IMR-90 (cell line): ENCODE data around the gene PPP6R3. TPM values are rescaled to one million over a fixed set of nuclear protein-coding genes. Genes with fewer than 3 reads are reported as not detected.
A peak's percentile ranks its signal among the peaks of the same experiment; 100 is the strongest.

ENCODE experiments used
- ATAC-seq: fragments of 200-7000 bp; cut with Tn5 transposase; 2 replicates; pipeline ENCODE4 v1.9.1; 2020; ENCODE audit warnings: low read depth, mild to moderate bottlenecking, moderate library complexity
- BruUV-seq: library from RNA; stranded (reverse); fragments of 400-500 nt; replicated peaks from 2 replicates; lab custom pipeline; 2021; lab: Mats Ljungman, UMichigan
- CTCF ChIA-PET: fragments of 300-600 bp; formaldehyde crosslinking; extraction: SDS; loops from one replicate; lab custom pipeline; 2021; ENCODE audit warnings: antibody characterized with exemption; lab: Yijun Ruan, JAX
- POLR2A ChIA-PET: fragments of 300-600 bp; sonication (Branson Sonifier 250); formaldehyde crosslinking; loops from one replicate; lab custom pipeline; 2022; ENCODE audit warnings: antibody characterized with exemption; ENCODE audit not compliant: unreplicated experiment; lab: Charles Lee
- DNase-seq: peaks from one replicate; pipeline ENCODE4 v3.0.0; 2013
- H2AFZ ChIP-seq: replicated peaks from 2 replicates; pipeline ENCODE3; 2013; ENCODE audit warnings: low read length, mild to moderate bottlenecking; ENCODE audit not compliant: poor library complexity
- H2AK5ac ChIP-seq: 2 replicates; pipeline ENCODE4 v1.6.1; 2013; ENCODE audit warnings: low read depth, low read length, inconsistent platforms
- H2AK9ac ChIP-seq: replicated peaks from 2 replicates; pipeline ENCODE3; 2013; ENCODE audit warnings: mild to moderate bottlenecking, low read depth, low read length, moderate library complexity; ENCODE audit not compliant: poor library complexity
- H2BK120ac ChIP-seq: 2 replicates; pipeline ENCODE4 v1.6.1; 2013; ENCODE audit warnings: low read depth, low read length, inconsistent platforms
- H2BK15ac ChIP-seq: 3 replicates; pipeline ENCODE4 v1.6.1; 2013; ENCODE audit warnings: low read depth, low read length, inconsistent platforms
- H2BK20ac ChIP-seq: 2 replicates; pipeline ENCODE4 v1.6.1; 2013; ENCODE audit warnings: low read depth, mild to moderate bottlenecking, inconsistent platforms, low read length, moderate library complexity
- H2BK5ac ChIP-seq: 2 replicates; pipeline ENCODE4 v1.6.1; 2013; ENCODE audit warnings: mild to moderate bottlenecking, low read depth, low read length, inconsistent platforms; ENCODE audit not compliant: poor library complexity, severe bottlenecking
- H3K14ac ChIP-seq: replicated peaks from 2 replicates; pipeline ENCODE4 v1.6.1; 2013; ENCODE audit warnings: low read depth, low read length, inconsistent platforms
- H3K18ac ChIP-seq: 2 replicates; pipeline ENCODE4 v1.6.1; 2013; ENCODE audit warnings: low read depth, low read length, control low read depth
- H3K23ac ChIP-seq: 2 replicates; pipeline ENCODE4 v1.6.1; 2013; ENCODE audit warnings: low read depth, low read length, inconsistent platforms
- H3K27ac ChIP-seq: 2 replicates; pipeline ENCODE4 v1.5.1; 2013; ENCODE audit warnings: mild to moderate bottlenecking, control low read depth, low read length; ENCODE audit not compliant: insufficient read depth
- H3K27me3 ChIP-seq: 2 replicates; pipeline ENCODE4 v1.6.1; 2013; ENCODE audit warnings: low read length; ENCODE audit not compliant: control insufficient read depth, insufficient read depth
- H3K36me3 ChIP-seq: 2 replicates; pipeline ENCODE4 v1.6.1; 2013; ENCODE audit warnings: low read length, mixed read lengths; ENCODE audit not compliant: control insufficient read depth, insufficient read depth
- H3K4ac ChIP-seq: 2 replicates; pipeline ENCODE4 v1.6.1; 2013; ENCODE audit warnings: low read depth, low read length, inconsistent platforms
- H3K4me1 ChIP-seq: 2 replicates; pipeline ENCODE4 v1.6.1; 2013; ENCODE audit warnings: low read length, mixed read lengths; ENCODE audit not compliant: control insufficient read depth, insufficient read depth
- H3K4me2 ChIP-seq: 2 replicates; pipeline ENCODE4 v1.6.1; 2013; ENCODE audit warnings: low read depth, mild to moderate bottlenecking, control low read depth, low read length, moderate library complexity
- H3K4me3 ChIP-seq: 2 replicates; pipeline ENCODE4 v1.5.1; 2013; ENCODE audit warnings: low read depth, mild to moderate bottlenecking, control low read depth, low read length, moderate library complexity; ENCODE audit not compliant: insufficient read depth
- H3K56ac ChIP-seq: 2 replicates; pipeline ENCODE4 v1.6.1; 2013; ENCODE audit warnings: low read length, inconsistent platforms; ENCODE audit not compliant: insufficient read depth; ENCODE audit errors: extremely low read depth
- H3K79me1 ChIP-seq, 2 experiments: 2 replicates each; pipeline ENCODE4 v1.6.1; 2013; ENCODE audit warnings: low read length in 2 of 2, inconsistent platforms in 1 of 2, low read depth in 1 of 2
- H3K9ac ChIP-seq: 2 replicates; pipeline ENCODE4 v1.6.1; 2013; ENCODE audit warnings: low read depth, low read length, control low read depth
- H3K9me1 ChIP-seq: 2 replicates; pipeline ENCODE4 v1.6.1; 2013; ENCODE audit warnings: low read length, inconsistent platforms; ENCODE audit not compliant: insufficient read depth
- H3K9me3 ChIP-seq: 2 replicates; pipeline ENCODE4 v1.6.1; 2013; ENCODE audit warnings: low read length; ENCODE audit not compliant: control insufficient read depth, insufficient read depth
- H4K20me1 ChIP-seq: 2 replicates; pipeline ENCODE4 v1.6.1; 2013; ENCODE audit warnings: low read length, inconsistent platforms; ENCODE audit not compliant: insufficient read depth
- H4K5ac ChIP-seq: 2 replicates; pipeline ENCODE4 v1.6.1; 2013; ENCODE audit warnings: mild to moderate bottlenecking, low read depth, low read length, control low read depth
- H4K8ac ChIP-seq, 2 experiments: 2 replicates each; pipeline ENCODE4 v1.6.1; 2013; ENCODE audit warnings: low read depth in 2 of 2, low read length in 2 of 2, control low read depth in 1 of 2, inconsistent platforms in 1 of 2
- H4K91ac ChIP-seq: 2 replicates; pipeline ENCODE4 v1.6.1; 2013; ENCODE audit warnings: low read depth, low read length, inconsistent platforms; ENCODE audit not compliant: insufficient read depth
- BHLHE40 ChIP-seq: fragments of 150-350 bp; IDR thresholded peaks from 2 replicates; pipeline ENCODE4 v1.6.1; 2016; ENCODE audit warnings: mild to moderate bottlenecking, low read depth, low read length
- CEBPB ChIP-seq: IDR thresholded peaks from 2 replicates; pipeline ENCODE4 v1.6.1; 2012; ENCODE audit warnings: low read depth, low read length, improper control_type of control experiment
- CHD1 ChIP-seq: IDR thresholded peaks from 2 replicates; pipeline ENCODE4 v1.6.1; 2012; ENCODE audit warnings: low read depth, low read length, improper control_type of control experiment
- FOS ChIP-seq: fragments of 150-350 bp; IDR thresholded peaks from 2 replicates; pipeline ENCODE4 v1.6.1; 2016; ENCODE audit warnings: low read depth, low read length
- MAFK ChIP-seq: IDR thresholded peaks from 2 replicates; pipeline ENCODE4 v1.6.1; 2012; ENCODE audit warnings: low read depth, low read length, improper control_type of control experiment
- MAZ ChIP-seq: IDR thresholded peaks from 2 replicates; pipeline ENCODE4 v1.6.1; 2012; ENCODE audit warnings: low read depth, mild to moderate bottlenecking, low read length, improper control_type of control experiment, moderate library complexity, borderline replicate concordance
- MXI1 ChIP-seq: IDR thresholded peaks from 2 replicates; pipeline ENCODE4 v1.6.1; 2012; ENCODE audit warnings: low read depth, mild to moderate bottlenecking, low read length, moderate library complexity, borderline replicate concordance
- NFE2L2 ChIP-seq: fragments of 150-350 bp; IDR thresholded peaks from 2 replicates; pipeline ENCODE4 v1.6.1; 2016; ENCODE audit warnings: low read depth, mild to moderate bottlenecking, low read length
- POLR2A ChIP-seq: IDR thresholded peaks from 2 replicates; pipeline ENCODE4 v1.6.1; 2012; ENCODE audit warnings: mild to moderate bottlenecking, low read depth, low read length
- RAD21 ChIP-seq: IDR thresholded peaks from 2 replicates; pipeline ENCODE4 v1.6.1; 2012; ENCODE audit warnings: low read length, improper control_type of control experiment
- RCOR1 ChIP-seq: IDR thresholded peaks from 2 replicates; pipeline ENCODE4 v1.6.1; 2012; ENCODE audit warnings: mild to moderate bottlenecking, low read length, improper control_type of control experiment; ENCODE audit not compliant: insufficient replicate concordance
- RFX5 ChIP-seq: IDR thresholded peaks from 2 replicates; pipeline ENCODE4 v1.8.0; 2012; ENCODE audit warnings: low read depth, mild to moderate bottlenecking, low read length, moderate library complexity
- SMC3 ChIP-seq: fragments of 150-350 bp; IDR thresholded peaks from 2 replicates; pipeline ENCODE4 v1.6.1; 2016; ENCODE audit warnings: low read depth, mild to moderate bottlenecking, antibody characterized with exemption, low read length, moderate library complexity
- WGBS, 2 experiments: methylation state at CpG; one replicate each; pipeline versions ENCODE4 v1.1.5 to v1.1.7; 2013; ENCODE audit warnings: missing lambda C conversion rate in 2 of 2; ENCODE audit not compliant: insufficient read length in 1 of 2; ENCODE audit errors: extremely low coverage in 2 of 2; 5-methylcytosine and 5-hydroxymethylcytosine counted together
- dilution Hi-C: fragments of 300-500 bp; cut with HindIII; formaldehyde crosslinking; loops from one replicate; pipeline ENCODE4 v1.14.3; 2018; ENCODE audit warnings: low sequenced_read_pairs; ENCODE audit not compliant: unreplicated experiment
- in situ Hi-C: fragments of 300-500 bp; cut with MboI; formaldehyde crosslinking; loops from 3 replicates; pipeline ENCODE4 v1.14.3; 2019; ENCODE audit warnings: low sequenced_read_pairs, inconsistent platforms, mixed read lengths
- intact Hi-C: fragments of 100-400 bp; cut with micrococcal nuclease; formaldehyde crosslinking; loops from 2 replicates; pipeline ENCODE4 v1.10.0; 2022
- polyA plus RNA-seq, 3 experiments: library from polyadenylated mRNA; depleted of rRNA; stranded (reverse); fragments of >200 nt; gene quantifications; 2 replicates each; pipeline ENCODE4 v1.2.3, GENCODE V29; 2012; ENCODE audit warnings: low replicate concordance in 1 of 3
- total RNA-seq: library from RNA; depleted of rRNA; stranded (reverse); fragments of >200 nt; gene quantifications from 2 replicates; pipeline ENCODE4 v1.2.3, GENCODE V29; 2012
- TF ChIP-seq, protein P1 (sequence below): fragments of 150-350 bp; IDR thresholded peaks from 2 replicates; pipeline ENCODE4 v1.6.1; 2017; ENCODE audit warnings: mild to moderate bottlenecking, antibody characterized with exemption, low read length, low read depth
- TF ChIP-seq, protein P2 (sequence below): fragments of 150-350 bp; IDR thresholded peaks from 2 replicates; pipeline ENCODE4 v1.6.1; 2016; ENCODE audit warnings: low read depth, mild to moderate bottlenecking, low read length, moderate library complexity, borderline replicate concordance
- TF ChIP-seq, protein P3 (sequence below): conservative IDR thresholded peaks from 2 replicates; pipeline ENCODE4 v1.5.1; 2012; ENCODE audit warnings: mild to moderate bottlenecking, low read depth, low read length, improper control_type of control experiment

The PPP6R3 gene
- total and polyA plus RNA-seq, 2 of the 4 experiments (the other 2 are of a cell fraction): 29.0 to 123 TPM

DNA sequence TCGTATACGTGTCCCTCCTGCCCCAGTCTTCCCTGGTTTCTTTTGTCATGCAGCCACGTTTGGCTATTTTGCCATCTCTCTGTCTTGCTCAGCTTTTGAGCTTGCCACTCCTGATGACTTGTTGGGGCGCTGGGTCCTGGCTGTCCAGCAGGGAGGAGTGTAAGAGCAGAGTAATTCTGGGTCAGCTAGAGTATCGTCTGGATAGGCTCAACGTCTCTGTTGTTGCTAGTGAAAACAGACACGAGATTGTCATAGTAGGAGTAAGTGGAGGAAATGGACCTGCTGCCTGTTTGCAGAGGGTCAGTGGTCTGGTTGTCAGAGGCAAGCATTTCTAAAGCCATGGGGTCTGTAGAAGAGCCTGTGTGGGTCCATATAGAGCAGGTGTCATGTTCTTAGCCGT lies 83.0 kb downstream of the PPP6R3 start:
- in situ Hi-C loops (no loop called here), intact Hi-C loops (no loop called here), dilution Hi-C loops (no loop called here)
- Histone ChIP-seq H3K9me3 (no peaks in the 10 kb centered on the region), H3K23ac (0 out of 2 replicates have a peak overlapping the region, but pooled peaks have one; percentile 23), H2BK120ac (no peak overlapping the region), H2AK9ac (no peak overlapping the region), H4K8ac (no peak overlapping the region), H3K79me1 (peaks cover 66 to 81% of the 10 kb centered on the region in 2 experiments), H4K5ac (no peak overlapping the region), H3K4ac (no peak overlapping the region; the same call in 1 of the 2 replicates), H3K14ac (no peak overlapping the region), H2BK15ac (no peak overlapping the region), H3K56ac (no peak overlapping the region), H2AK5ac (0 out of 2 replicates have a peak overlapping the region, but pooled peaks have one; percentile 60), H3K9me1 (peaks cover 38% of the 10 kb centered on the region), H3K18ac (no peak overlapping the region), H2BK20ac (no peak overlapping the region), H3K4me3 (no peak overlapping the region), H3K4me1 (peaks cover 9% of the 10 kb centered on the region), H3K27me3 (no peaks in the 10 kb centered on the region), H3K9ac (no peak overlapping the region), H2BK5ac (no peak overlapping the region), H4K20me1 (peaks cover 60% of the 10 kb centered on the region), H3K4me2 (no peak overlapping the region), H4K91ac (no peak overlapping the region), H3K27ac (no peak overlapping the region), H2AFZ (no peak overlapping the region), H3K36me3 (peaks cover 38% of the 10 kb centered on the region)
- POLR2A ChIA-PET: interaction anchor here (0.6 kb wide), 1 partner anchor 15 kb away, joined by 8 read pairs; no protein-coding TSS in a partner anchor
- WGBS, 2 experiments: 87% methylated on average over 3 of the region's 8 CpGs; no CpG with 5 or more reads in 1 of the 2 experiments
- TF ChIP-seq RCOR1: no peak
- no peak for TF ChIP-seq SMC3
- no peak for TF ChIP-seq FOS
- TF ChIP-seq, protein P1, sequence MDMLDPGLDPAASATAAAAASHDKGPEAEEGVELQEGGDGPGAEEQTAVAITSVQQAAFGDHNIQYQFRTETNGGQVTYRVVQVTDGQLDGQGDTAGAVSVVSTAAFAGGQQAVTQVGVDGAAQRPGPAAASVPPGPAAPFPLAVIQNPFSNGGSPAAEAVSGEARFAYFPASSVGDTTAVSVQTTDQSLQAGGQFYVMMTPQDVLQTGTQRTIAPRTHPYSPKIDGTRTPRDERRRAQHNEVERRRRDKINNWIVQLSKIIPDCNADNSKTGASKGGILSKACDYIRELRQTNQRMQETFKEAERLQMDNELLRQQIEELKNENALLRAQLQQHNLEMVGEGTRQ: no peak
- no peak for TF ChIP-seq CHD1
- TF ChIP-seq, protein P2, sequence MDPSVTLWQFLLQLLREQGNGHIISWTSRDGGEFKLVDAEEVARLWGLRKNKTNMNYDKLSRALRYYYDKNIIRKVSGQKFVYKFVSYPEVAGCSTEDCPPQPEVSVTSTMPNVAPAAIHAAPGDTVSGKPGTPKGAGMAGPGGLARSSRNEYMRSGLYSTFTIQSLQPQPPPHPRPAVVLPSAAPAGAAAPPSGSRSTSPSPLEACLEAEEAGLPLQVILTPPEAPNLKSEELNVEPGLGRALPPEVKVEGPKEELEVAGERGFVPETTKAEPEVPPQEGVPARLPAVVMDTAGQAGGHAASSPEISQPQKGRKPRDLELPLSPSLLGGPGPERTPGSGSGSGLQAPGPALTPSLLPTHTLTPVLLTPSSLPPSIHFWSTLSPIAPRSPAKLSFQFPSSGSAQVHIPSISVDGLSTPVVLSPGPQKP: no peak
- TF ChIP-seq RFX5: no peak
- TF ChIP-seq MAZ: no peak
- no peak for TF ChIP-seq RAD21
- no peak for TF ChIP-seq CEBPB
- no peak for TF ChIP-seq POLR2A
- no peak for TF ChIP-seq MAFK
- TF ChIP-seq MXI1: no peak
- TF ChIP-seq, protein P3, sequence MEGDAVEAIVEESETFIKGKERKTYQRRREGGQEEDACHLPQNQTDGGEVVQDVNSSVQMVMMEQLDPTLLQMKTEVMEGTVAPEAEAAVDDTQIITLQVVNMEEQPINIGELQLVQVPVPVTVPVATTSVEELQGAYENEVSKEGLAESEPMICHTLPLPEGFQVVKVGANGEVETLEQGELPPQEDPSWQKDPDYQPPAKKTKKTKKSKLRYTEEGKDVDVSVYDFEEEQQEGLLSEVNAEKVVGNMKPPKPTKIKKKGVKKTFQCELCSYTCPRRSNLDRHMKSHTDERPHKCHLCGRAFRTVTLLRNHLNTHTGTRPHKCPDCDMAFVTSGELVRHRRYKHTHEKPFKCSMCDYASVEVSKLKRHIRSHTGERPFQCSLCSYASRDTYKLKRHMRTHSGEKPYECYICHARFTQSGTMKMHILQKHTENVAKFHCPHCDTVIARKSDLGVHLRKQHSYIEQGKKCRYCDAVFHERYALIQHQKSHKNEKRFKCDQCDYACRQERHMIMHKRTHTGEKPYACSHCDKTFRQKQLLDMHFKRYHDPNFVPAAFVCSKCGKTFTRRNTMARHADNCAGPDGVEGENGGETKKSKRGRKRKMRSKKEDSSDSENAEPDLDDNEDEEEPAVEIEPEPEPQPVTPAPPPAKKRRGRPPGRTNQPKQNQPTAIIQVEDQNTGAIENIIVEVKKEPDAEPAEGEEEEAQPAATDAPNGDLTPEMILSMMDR: no peak
- no peak for TF ChIP-seq NFE2L2
- TF ChIP-seq BHLHE40: no peak
- DNase-seq: no peak
- no peak for ATAC-seq
- BruUV-seq: no TSS peak
- CTCF ChIA-PET: no interaction called here
